Measurements from ENCODE around the gene TBCK. TPM values are rescaled to one million over a fixed set of nuclear protein-coding genes. Genes with fewer than 3 reads are reported as not detected.

Gene TBCK
- total RNA-seq, 1 experiment from 2014 or later = 28.6 TPM

GRCh38 chr4:106090826-106091225 lies 225.2 kb downstream of the TBCK start:
- Mint-ChIP-seq H3K4me1 (peaks cover 5% of the 10 kb centered on the region), H3K27ac (no peak overlapping the region), H3K27me3 (ENCODE audit: low read depth) (no peaks in the 10 kb centered on the region; the same call in 1 of the 2 replicates), H3K36me3 (peaks cover 54% of the 10 kb centered on the region), H3K9me3 (peaks cover 57% of the 10 kb centered on the region), H3K4me3 (no peak overlapping the region)
- no peak for TF ChIP-seq ATF1 (CRISPR knock-in tag; IDR thresholded peaks at IDR 0.05)
- no peak for TF ChIP-seq USF1 (CRISPR knock-in tag; IDR thresholded peaks at IDR 0.05)
- no peak for TF ChIP-seq HMGA2 (CRISPR knock-in tag; IDR thresholded peaks at IDR 0.05)
- TF ChIP-seq ATF2 (CRISPR knock-in tag; IDR thresholded peaks at IDR 0.05; ENCODE audit: borderline replicate concordance, low read depth) = no peak
- no peak for TF ChIP-seq NFE2L1 (CRISPR knock-in tag; IDR thresholded peaks at IDR 0.05)
- TF ChIP-seq EMX1 (CRISPR knock-in tag; IDR thresholded peaks at IDR 0.05) = no peak
- POLR2A ChIA-PET = no interaction called here
- ATAC-seq (no peak), DNase-seq (ENCODE audit: low spot score) (no peak)
- CTCF ChIA-PET = no interaction called here

GRCh38 chr4:106083065-106083464 lies 232.9 kb downstream of the TBCK start:
- Mint-ChIP-seq H3K27me3 (ENCODE audit: low read depth) (no peaks in the 10 kb centered on the region; the same call in 1 of the 2 replicates), H3K36me3 (peaks cover 47% of the 10 kb centered on the region), H3K4me3 (no peak overlapping the region), H3K9me3 (peaks cover 72% of the 10 kb centered on the region), H3K27ac (no peak overlapping the region), H3K4me1 (peaks cover 3% of the 10 kb centered on the region; the same call in 1 of the 2 replicates)
- CTCF ChIA-PET = no interaction called here
- TF ChIP-seq ZSCAN18 (CRISPR knock-in tag; IDR thresholded peaks at IDR 0.05) = no peak
- TF ChIP-seq PRRX2 (CRISPR knock-in tag; IDR thresholded peaks at IDR 0.05) = no peak
- no peak for TF ChIP-seq GTF2I (CRISPR knock-in tag; conservative IDR thresholded peaks at IDR 0.05)
- TF ChIP-seq KAT7 (CRISPR knock-in tag; IDR thresholded peaks at IDR 0.05; ENCODE audit: borderline replicate concordance) = no peak
- no peak for TF ChIP-seq RORB (CRISPR knock-in tag; IDR thresholded peaks at IDR 0.05)
- no peak for TF ChIP-seq ATF3 (CRISPR knock-in tag; conservative IDR thresholded peaks at IDR 0.05)
- no peak for TF ChIP-seq IRF1 (CRISPR knock-in tag; IDR thresholded peaks at IDR 0.05)
- TF ChIP-seq TEAD4 (CRISPR knock-in tag; IDR thresholded peaks at IDR 0.05) = no peak
- no peak for TF ChIP-seq STAT6 (CRISPR knock-in tag; conservative IDR thresholded peaks at IDR 0.05; ENCODE audit: low read depth)
- POLR2A ChIA-PET = no interaction called here
- DNase-seq (ENCODE audit: low spot score) (no peak), ATAC-seq (no peak)

- ChIA-PET CTCF (no interaction called here), POLR2A (no interaction called here)
- peaks cover 60% of the 10 kb centered on the region for H3K36me3 Mint-ChIP-seq
- DNase-seq (ENCODE audit: low spot score) (no peak), ATAC-seq (no peak)
- H3K27me3 Mint-ChIP-seq (ENCODE audit: low read depth) = no peaks in the 10 kb centered on the region; the same call in 1 of the 2 replicates
- H3K4me1 Mint-ChIP-seq = peaks cover 3% of the 10 kb centered on the region; the same call in 1 of the 2 replicates
- H3K9me3 Mint-ChIP-seq = peaks cover 76% of the 10 kb centered on the region
- H3K27ac Mint-ChIP-seq = no peak overlapping the region
- H3K4me3 Mint-ChIP-seq = no peak overlapping the region
- TF ChIP-seq ETV6 (CRISPR knock-in tag; IDR thresholded peaks at IDR 0.05) (no peak), ZNF425 (CRISPR knock-in tag; conservative IDR thresholded peaks at IDR 0.05) (no peak), ZMAT4 (CRISPR knock-in tag; IDR thresholded peaks at IDR 0.05) (no peak), IRF2 (CRISPR knock-in tag; IDR thresholded peaks at IDR 0.05; ENCODE audit: borderline replicate concordance, low read depth) (no peak), NFYB (CRISPR knock-in tag; conservative IDR thresholded peaks at IDR 0.05; ENCODE audit: low read depth) (no peak), E2F4 (CRISPR knock-in tag; IDR thresholded peaks at IDR 0.05; ENCODE audit: borderline replicate concordance, low read depth) (no peak), TP53 (CRISPR knock-in tag; IDR thresholded peaks at IDR 0.05) (no peak), ELF4 (CRISPR knock-in tag; IDR thresholded peaks at IDR 0.05; ENCODE audit: low read depth) (no peak), EMX1 (CRISPR knock-in tag; IDR thresholded peaks at IDR 0.05) (no peak)
These were observed 235.6 kb downstream of the TBCK start for GRCh38 chr4:106080376-106080775.

Data from WTC11 (cell line).